WTC11 (cell line): ENCODE data around the gene CDK9. TPM values are rescaled to one million over a fixed set of nuclear protein-coding genes. Genes with fewer than 3 reads are reported as not detected.

Experiments used
- ATAC-seq: fragments of 200-7000 bp; cut with Tn5 transposase; 2 replicates; pipeline ENCODE4 v1.10.0; 2021; ENCODE audit warnings: mild to moderate bottlenecking, moderate library complexity
- CTCF ChIA-PET: fragments of 300-600 bp; sonication (Branson Sonifier 250); formaldehyde crosslinking; loops from one replicate; lab custom pipeline; 2021; ENCODE audit warnings: antibody characterized with exemption; lab: Charles Lee
- POLR2A ChIA-PET: fragments of 350-600 bp; sonication (Branson Sonifier 250); formaldehyde crosslinking; loops from one replicate; lab custom pipeline; 2021; ENCODE audit warnings: antibody characterized with exemption; lab: Charles Lee
- DNase-seq: peaks from one replicate; pipeline ENCODE4 v3.0.0; 2021; ENCODE audit warnings: low spot score
- H3K27ac Mint-ChIP-seq: 2 replicates; pipeline ENCODE4 v1.8.0; 2021; ENCODE audit warnings: mixed read lengths
- H3K27me3 Mint-ChIP-seq: 2 replicates; pipeline ENCODE4 v1.8.0; 2021; ENCODE audit warnings: low read depth, mild to moderate bottlenecking, moderate library complexity, mixed read lengths
- H3K36me3 Mint-ChIP-seq: 2 replicates; pipeline ENCODE4 v1.8.0; 2021; ENCODE audit warnings: mixed read lengths
- H3K4me1 Mint-ChIP-seq: 2 replicates; pipeline ENCODE4 v1.8.0; 2022; ENCODE audit warnings: mixed read lengths
- H3K4me3 Mint-ChIP-seq: 2 replicates; pipeline ENCODE4 v1.8.0; 2021; ENCODE audit warnings: mild to moderate bottlenecking, moderate library complexity, mixed read lengths
- H3K9me3 Mint-ChIP-seq: 2 replicates; pipeline ENCODE4 v1.8.0; 2021; ENCODE audit warnings: mixed read lengths
- ATF1 ChIP-seq: sonication (generic); formaldehyde crosslinking; IDR thresholded peaks from 2 replicates; pipeline ENCODE4 v1.8.1; 2023; ENCODE audit warnings: mild to moderate bottlenecking, moderate library complexity, missing genetic modification reagents
- CREB1 ChIP-seq: sonication (generic); formaldehyde crosslinking; IDR thresholded peaks from 2 replicates; pipeline ENCODE4 v1.8.0; 2023; ENCODE audit warnings: mild to moderate bottlenecking, missing genetic modification reagents
- ETV6 ChIP-seq: sonication (generic); formaldehyde crosslinking; IDR thresholded peaks from 2 replicates; pipeline ENCODE4 v1.8.1; 2022; ENCODE audit warnings: mild to moderate bottlenecking, missing genetic modification reagents
- MXD4 ChIP-seq: fragments of 250-450 bp; sonication (Bioruptor Pico); IDR thresholded peaks from 2 replicates; pipeline ENCODE4 v1.8.0; 2021; ENCODE audit warnings: mild to moderate bottlenecking, moderate library complexity, borderline replicate concordance
- MYBL2 ChIP-seq: sonication (generic); formaldehyde crosslinking; IDR thresholded peaks from 2 replicates; pipeline ENCODE4 v1.8.1; 2023; ENCODE audit warnings: mild to moderate bottlenecking, moderate library complexity, missing genetic modification reagents
- NFYB ChIP-seq: sonication (generic); formaldehyde crosslinking; conservative IDR thresholded peaks from 2 replicates; pipeline ENCODE4 v1.8.0; 2022; ENCODE audit warnings: low read depth, missing genetic modification reagents
- NR2C2 ChIP-seq: sonication (generic); formaldehyde crosslinking; IDR thresholded peaks from 2 replicates; pipeline ENCODE4 v1.8.0; 2022; ENCODE audit warnings: mild to moderate bottlenecking, missing genetic modification reagents
- OVOL2 ChIP-seq: fragments of 250-450 bp; sonication (Bioruptor Pico); IDR thresholded peaks from 2 replicates; pipeline ENCODE4 v1.9.0; 2021; ENCODE audit warnings: mild to moderate bottlenecking, borderline replicate concordance
- RORB ChIP-seq: fragments of 250-450 bp; sonication (Bioruptor Pico); IDR thresholded peaks from 2 replicates; pipeline ENCODE4 v1.9.0; 2021; ENCODE audit warnings: mild to moderate bottlenecking
- TCF7 ChIP-seq: sonication (generic); formaldehyde crosslinking; IDR thresholded peaks from 2 replicates; pipeline ENCODE4 v1.8.0; 2022; ENCODE audit warnings: mild to moderate bottlenecking, low read depth, missing genetic modification reagents, moderate library complexity
- TEAD1 ChIP-seq: sonication (generic); formaldehyde crosslinking; IDR thresholded peaks from 2 replicates; pipeline ENCODE4 v1.8.0; 2022; ENCODE audit warnings: mild to moderate bottlenecking, missing genetic modification reagents
- ZBTB21 ChIP-seq: sonication (generic); formaldehyde crosslinking; IDR thresholded peaks from 2 replicates; pipeline ENCODE4 v1.8.1; 2023; ENCODE audit warnings: mild to moderate bottlenecking, missing genetic modification reagents, borderline replicate concordance
- ZNF138 ChIP-seq: sonication (generic); formaldehyde crosslinking; conservative IDR thresholded peaks from 2 replicates; pipeline ENCODE4 v1.8.1; 2022; ENCODE audit warnings: mild to moderate bottlenecking, moderate library complexity, missing genetic modification reagents
- ZNF232 ChIP-seq: sonication (generic); formaldehyde crosslinking; IDR thresholded peaks from 2 replicates; pipeline ENCODE4 v1.8.0; 2022; ENCODE audit warnings: mild to moderate bottlenecking, missing genetic modification reagents
- total RNA-seq: library from RNA; stranded (reverse); gene quantifications from 3 replicates; pipeline ENCODE4 v1.2.3, GENCODE V29; 2021
- TF ChIP-seq, protein P1 (sequence below): fragments of 250-450 bp; sonication (Bioruptor Pico); IDR thresholded peaks from 2 replicates; pipeline ENCODE4 v1.8.0; 2021; ENCODE audit warnings: mild to moderate bottlenecking
- TF ChIP-seq, protein P2 (sequence below): sonication (generic); formaldehyde crosslinking; IDR thresholded peaks from 2 replicates; pipeline ENCODE4 v1.8.1; 2023; ENCODE audit warnings: mild to moderate bottlenecking, missing genetic modification reagents, borderline replicate concordance
- TF ChIP-seq, protein P3 (sequence below): sonication (generic); formaldehyde crosslinking; IDR thresholded peaks from 2 replicates; pipeline ENCODE4 v1.8.1; 2023; ENCODE audit warnings: mild to moderate bottlenecking, missing genetic modification reagents, moderate library complexity
- TF ChIP-seq, protein P4 (sequence below): sonication (generic); formaldehyde crosslinking; IDR thresholded peaks from 2 replicates; pipeline ENCODE4 v1.8.1; 2023; ENCODE audit warnings: mild to moderate bottlenecking, missing genetic modification reagents
- TF ChIP-seq, protein P5 (sequence below): sonication (generic); formaldehyde crosslinking; conservative IDR thresholded peaks from 2 replicates; pipeline ENCODE4 v1.8.1; 2022; ENCODE audit warnings: mild to moderate bottlenecking, missing genetic modification reagents
- TF ChIP-seq, protein P6 (sequence below): sonication (generic); formaldehyde crosslinking; IDR thresholded peaks from 2 replicates; pipeline ENCODE4 v1.8.0; 2023; ENCODE audit warnings: missing genetic modification reagents, mild to moderate bottlenecking, borderline replicate concordance

Gene CDK9
- total RNA-seq, 1 experiment from 2014 or later = 111 TPM

DNA sequence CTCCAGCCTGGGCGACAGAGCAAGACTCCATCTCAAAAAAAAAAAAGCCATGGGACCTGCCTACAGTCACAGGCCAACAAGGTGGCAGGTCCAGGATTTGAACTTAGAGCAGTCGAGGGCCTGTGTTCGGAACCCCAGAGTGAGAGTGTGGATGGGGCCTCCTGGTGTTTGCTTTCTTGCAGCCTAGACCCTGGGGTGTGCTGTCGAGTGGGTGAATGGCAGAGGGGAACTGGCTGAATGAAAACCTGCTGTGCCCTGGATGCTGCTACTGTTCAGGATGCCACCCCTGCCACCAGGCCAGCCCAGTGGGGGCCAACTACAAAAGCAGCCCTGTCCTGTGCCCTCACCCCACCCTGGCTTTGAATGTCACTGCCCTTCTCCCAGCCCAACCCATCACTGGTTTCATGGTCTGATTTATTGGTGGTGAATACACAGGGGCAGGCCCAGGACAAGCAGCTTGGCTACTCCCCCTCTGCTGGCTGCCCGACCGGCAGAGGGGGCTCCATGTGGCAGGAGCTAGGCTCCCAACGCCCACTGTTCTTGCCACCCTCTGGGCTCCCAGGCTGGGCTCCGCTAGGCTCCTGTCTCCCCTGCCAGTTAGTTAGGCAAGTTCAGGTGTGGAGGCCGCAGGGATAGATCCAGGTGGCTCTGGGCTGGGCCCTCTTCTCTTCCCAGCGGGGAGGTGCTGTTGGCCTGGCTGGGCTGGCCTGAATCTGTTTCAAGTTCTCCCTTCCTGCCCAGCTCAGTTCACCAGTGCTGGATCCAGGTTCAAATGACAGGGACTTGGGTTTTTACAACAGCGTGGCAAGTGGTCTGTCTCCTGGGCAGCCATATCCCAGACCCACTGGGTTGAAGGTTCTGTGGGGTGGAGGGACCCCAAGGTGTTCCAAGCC, 29.0 kb downstream of the CDK9 start:
- POLR2A ChIA-PET = no interaction called here
- no peak for DNase-seq

DNA sequence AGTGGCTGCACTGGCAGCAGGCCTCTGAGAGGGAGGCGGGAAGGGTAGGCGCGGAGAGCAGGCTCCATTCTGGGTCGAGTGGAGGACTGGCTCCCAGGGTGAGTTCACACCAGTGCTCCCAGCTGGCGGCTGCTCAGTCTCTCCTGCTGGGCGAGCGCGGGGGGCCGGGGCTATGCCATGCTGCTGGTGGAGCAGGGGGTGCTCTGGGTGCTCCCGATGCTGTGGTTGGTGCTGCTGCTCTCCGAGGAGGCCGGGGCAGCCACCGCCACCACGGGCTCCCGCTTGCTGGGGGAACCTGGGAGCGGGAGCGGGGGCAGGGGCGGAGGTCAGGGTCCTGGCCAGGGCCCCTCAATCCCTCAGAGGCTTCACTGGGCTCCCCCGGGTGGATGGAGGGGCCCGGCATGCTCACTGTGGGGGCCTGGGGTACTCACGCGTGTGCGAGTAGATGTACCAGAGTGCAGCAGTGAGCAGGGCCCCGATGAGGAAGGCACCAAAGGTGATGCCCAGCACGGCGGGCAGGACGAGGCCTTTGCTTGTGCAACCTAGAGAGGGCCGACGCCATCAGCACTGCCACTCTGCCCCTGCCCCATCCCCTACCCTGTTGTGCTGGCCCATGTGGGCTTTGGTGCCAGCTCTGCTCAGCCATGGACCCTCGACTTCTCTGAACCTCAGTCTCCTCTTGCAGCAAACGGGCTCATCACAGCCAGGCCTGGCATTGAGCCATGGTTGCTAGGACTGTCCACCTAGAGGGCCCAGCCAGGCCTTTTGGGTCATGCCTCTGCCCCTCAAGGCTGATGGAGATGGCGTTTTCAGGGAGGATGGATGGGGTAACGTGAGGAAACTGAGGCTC, 29.9 kb downstream of the CDK9 start:
- POLR2A ChIA-PET = no interaction called here
- CTCF ChIA-PET = interaction anchor here (0.7 to 0.9 kb wide), 2 partner anchors 10 to 11 kb away, joined by 3 to 4 read pairs; no protein-coding TSS in a partner anchor

More for the DNA sequence above, 29.0 kb downstream of the CDK9 start:
- ATAC-seq = no peak
- Mint-ChIP-seq H3K36me3 (peaks cover 18% of the 10 kb centered on the region; the same call in 1 of the 2 replicates), H3K4me1 (no peaks in the 10 kb centered on the region), H3K27me3 (no peaks in the 10 kb centered on the region), H3K27ac (no peak overlapping the region), H3K4me3 (no peak overlapping the region), H3K9me3 (no peaks in the 10 kb centered on the region)
- CTCF ChIA-PET = interaction anchor here (0.7 to 0.9 kb wide), 2 partner anchors 10 to 11 kb away, joined by 3 to 4 read pairs; no protein-coding TSS in a partner anchor
- TF ChIP-seq TEAD1 = no peak
- TF ChIP-seq, all 79 proteins: peak for 0

More for the DNA sequence above, 29.9 kb downstream of the CDK9 start:
- H3K36me3 Mint-ChIP-seq = peaks cover 18% of the 10 kb centered on the region; the same call in 1 of the 2 replicates
- DNase-seq (no peak), ATAC-seq (no peak)
- no peak overlapping the region for H3K27ac Mint-ChIP-seq
- no peaks in the 10 kb centered on the region for H3K4me1 Mint-ChIP-seq
- no peaks in the 10 kb centered on the region for H3K27me3 Mint-ChIP-seq
- TF ChIP-seq, protein P1, sequence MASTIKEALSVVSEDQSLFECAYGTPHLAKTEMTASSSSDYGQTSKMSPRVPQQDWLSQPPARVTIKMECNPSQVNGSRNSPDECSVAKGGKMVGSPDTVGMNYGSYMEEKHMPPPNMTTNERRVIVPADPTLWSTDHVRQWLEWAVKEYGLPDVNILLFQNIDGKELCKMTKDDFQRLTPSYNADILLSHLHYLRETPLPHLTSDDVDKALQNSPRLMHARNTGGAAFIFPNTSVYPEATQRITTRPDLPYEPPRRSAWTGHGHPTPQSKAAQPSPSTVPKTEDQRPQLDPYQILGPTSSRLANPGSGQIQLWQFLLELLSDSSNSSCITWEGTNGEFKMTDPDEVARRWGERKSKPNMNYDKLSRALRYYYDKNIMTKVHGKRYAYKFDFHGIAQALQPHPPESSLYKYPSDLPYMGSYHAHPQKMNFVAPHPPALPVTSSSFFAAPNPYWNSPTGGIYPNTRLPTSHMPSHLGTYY (CRISPR knock-in tag) = no peak
- TF ChIP-seq ZNF232 (CRISPR knock-in tag) = no peak
- TF ChIP-seq, protein P2, sequence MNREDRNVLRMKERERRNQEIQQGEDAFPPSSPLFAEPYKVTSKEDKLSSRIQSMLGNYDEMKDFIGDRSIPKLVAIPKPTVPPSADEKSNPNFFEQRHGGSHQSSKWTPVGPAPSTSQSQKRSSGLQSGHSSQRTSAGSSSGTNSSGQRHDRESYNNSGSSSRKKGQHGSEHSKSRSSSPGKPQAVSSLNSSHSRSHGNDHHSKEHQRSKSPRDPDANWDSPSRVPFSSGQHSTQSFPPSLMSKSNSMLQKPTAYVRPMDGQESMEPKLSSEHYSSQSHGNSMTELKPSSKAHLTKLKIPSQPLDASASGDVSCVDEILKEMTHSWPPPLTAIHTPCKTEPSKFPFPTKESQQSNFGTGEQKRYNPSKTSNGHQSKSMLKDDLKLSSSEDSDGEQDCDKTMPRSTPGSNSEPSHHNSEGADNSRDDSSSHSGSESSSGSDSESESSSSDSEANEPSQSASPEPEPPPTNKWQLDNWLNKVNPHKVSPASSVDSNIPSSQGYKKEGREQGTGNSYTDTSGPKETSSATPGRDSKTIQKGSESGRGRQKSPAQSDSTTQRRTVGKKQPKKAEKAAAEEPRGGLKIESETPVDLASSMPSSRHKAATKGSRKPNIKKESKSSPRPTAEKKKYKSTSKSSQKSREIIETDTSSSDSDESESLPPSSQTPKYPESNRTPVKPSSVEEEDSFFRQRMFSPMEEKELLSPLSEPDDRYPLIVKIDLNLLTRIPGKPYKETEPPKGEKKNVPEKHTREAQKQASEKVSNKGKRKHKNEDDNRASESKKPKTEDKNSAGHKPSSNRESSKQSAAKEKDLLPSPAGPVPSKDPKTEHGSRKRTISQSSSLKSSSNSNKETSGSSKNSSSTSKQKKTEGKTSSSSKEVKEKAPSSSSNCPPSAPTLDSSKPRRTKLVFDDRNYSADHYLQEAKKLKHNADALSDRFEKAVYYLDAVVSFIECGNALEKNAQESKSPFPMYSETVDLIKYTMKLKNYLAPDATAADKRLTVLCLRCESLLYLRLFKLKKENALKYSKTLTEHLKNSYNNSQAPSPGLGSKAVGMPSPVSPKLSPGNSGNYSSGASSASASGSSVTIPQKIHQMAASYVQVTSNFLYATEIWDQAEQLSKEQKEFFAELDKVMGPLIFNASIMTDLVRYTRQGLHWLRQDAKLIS (CRISPR knock-in tag) = no peak
- TF ChIP-seq OVOL2 = no peak
- TF ChIP-seq ZBTB21 (CRISPR knock-in tag) = no peak
- TF ChIP-seq, protein P3, sequence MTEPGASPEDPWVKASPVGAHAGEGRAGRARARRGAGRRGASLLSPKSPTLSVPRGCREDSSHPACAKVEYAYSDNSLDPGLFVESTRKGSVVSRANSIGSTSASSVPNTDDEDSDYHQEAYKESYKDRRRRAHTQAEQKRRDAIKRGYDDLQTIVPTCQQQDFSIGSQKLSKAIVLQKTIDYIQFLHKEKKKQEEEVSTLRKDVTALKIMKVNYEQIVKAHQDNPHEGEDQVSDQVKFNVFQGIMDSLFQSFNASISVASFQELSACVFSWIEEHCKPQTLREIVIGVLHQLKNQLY (CRISPR knock-in tag) = no peak
- no peak for TF ChIP-seq ATF1 (CRISPR knock-in tag)
- TF ChIP-seq MXD4 (CRISPR knock-in tag) = no peak
- TF ChIP-seq TCF7 = no peak
- TF ChIP-seq ZNF138 = no peak
- TF ChIP-seq, protein P4, sequence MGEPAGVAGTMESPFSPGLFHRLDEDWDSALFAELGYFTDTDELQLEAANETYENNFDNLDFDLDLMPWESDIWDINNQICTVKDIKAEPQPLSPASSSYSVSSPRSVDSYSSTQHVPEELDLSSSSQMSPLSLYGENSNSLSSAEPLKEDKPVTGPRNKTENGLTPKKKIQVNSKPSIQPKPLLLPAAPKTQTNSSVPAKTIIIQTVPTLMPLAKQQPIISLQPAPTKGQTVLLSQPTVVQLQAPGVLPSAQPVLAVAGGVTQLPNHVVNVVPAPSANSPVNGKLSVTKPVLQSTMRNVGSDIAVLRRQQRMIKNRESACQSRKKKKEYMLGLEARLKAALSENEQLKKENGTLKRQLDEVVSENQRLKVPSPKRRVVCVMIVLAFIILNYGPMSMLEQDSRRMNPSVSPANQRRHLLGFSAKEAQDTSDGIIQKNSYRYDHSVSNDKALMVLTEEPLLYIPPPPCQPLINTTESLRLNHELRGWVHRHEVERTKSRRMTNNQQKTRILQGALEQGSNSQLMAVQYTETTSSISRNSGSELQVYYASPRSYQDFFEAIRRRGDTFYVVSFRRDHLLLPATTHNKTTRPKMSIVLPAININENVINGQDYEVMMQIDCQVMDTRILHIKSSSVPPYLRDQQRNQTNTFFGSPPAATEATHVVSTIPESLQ (CRISPR knock-in tag) = no peak
- TF ChIP-seq MYBL2 (CRISPR knock-in tag) = no peak
- TF ChIP-seq NR2C2 (CRISPR knock-in tag) = no peak
- TF ChIP-seq ETV6 (CRISPR knock-in tag) = no peak
- TF ChIP-seq, protein P5, sequence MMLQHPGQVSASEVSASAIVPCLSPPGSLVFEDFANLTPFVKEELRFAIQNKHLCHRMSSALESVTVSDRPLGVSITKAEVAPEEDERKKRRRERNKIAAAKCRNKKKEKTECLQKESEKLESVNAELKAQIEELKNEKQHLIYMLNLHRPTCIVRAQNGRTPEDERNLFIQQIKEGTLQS (CRISPR knock-in tag) = no peak
- TF ChIP-seq, protein P6, sequence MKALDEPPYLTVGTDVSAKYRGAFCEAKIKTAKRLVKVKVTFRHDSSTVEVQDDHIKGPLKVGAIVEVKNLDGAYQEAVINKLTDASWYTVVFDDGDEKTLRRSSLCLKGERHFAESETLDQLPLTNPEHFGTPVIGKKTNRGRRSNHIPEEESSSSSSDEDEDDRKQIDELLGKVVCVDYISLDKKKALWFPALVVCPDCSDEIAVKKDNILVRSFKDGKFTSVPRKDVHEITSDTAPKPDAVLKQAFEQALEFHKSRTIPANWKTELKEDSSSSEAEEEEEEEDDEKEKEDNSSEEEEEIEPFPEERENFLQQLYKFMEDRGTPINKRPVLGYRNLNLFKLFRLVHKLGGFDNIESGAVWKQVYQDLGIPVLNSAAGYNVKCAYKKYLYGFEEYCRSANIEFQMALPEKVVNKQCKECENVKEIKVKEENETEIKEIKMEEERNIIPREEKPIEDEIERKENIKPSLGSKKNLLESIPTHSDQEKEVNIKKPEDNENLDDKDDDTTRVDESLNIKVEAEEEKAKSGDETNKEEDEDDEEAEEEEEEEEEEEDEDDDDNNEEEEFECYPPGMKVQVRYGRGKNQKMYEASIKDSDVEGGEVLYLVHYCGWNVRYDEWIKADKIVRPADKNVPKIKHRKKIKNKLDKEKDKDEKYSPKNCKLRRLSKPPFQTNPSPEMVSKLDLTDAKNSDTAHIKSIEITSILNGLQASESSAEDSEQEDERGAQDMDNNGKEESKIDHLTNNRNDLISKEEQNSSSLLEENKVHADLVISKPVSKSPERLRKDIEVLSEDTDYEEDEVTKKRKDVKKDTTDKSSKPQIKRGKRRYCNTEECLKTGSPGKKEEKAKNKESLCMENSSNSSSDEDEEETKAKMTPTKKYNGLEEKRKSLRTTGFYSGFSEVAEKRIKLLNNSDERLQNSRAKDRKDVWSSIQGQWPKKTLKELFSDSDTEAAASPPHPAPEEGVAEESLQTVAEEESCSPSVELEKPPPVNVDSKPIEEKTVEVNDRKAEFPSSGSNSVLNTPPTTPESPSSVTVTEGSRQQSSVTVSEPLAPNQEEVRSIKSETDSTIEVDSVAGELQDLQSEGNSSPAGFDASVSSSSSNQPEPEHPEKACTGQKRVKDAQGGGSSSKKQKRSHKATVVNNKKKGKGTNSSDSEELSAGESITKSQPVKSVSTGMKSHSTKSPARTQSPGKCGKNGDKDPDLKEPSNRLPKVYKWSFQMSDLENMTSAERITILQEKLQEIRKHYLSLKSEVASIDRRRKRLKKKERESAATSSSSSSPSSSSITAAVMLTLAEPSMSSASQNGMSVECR (CRISPR knock-in tag) = no peak
- no peak for TF ChIP-seq CREB1
- TF ChIP-seq NFYB (CRISPR knock-in tag) = no peak
- TF ChIP-seq RORB (CRISPR knock-in tag) = no peak
- no peaks in the 10 kb centered on the region for H3K9me3 Mint-ChIP-seq
- no peak overlapping the region for H3K4me3 Mint-ChIP-seq
